CD4-positive, alpha-beta T cell (primary cell): Measurements from ENCODE around the gene CACNB3. TPM values are rescaled to one million over a fixed set of nuclear protein-coding genes. Genes with fewer than 3 reads are reported as not detected.
A peak's percentile ranks its signal among the peaks of the same experiment; 100 is the strongest.

Experiments
- ATAC-seq: fragments of 200-7000 bp; cut with Tn5 transposase; one replicate; pipeline ENCODE4 v1.10.0; 2022; ENCODE audit warnings: mild to moderate bottlenecking; ENCODE audit not compliant: poor library complexity
- CTCF ChIA-PET: fragments of 350-600 bp; sonication (Branson Sonifier 250); formaldehyde crosslinking; loops from one replicate; lab custom pipeline; 2021; ENCODE audit warnings: antibody characterized with exemption, inconsistent platforms; lab: Charles Lee
- POLR2A ChIA-PET: fragments of 350-600 bp; sonication (Branson Sonifier 250); formaldehyde crosslinking; loops from one replicate; lab custom pipeline; 2021; ENCODE audit warnings: antibody characterized with exemption, inconsistent platforms; lab: Charles Lee
- DNase-seq, 14 experiments: peaks; one replicate each; pipeline ENCODE4 v3.0.0-alpha.2; 2013 to 2020; ENCODE audit warnings: mixed read lengths in 2 of 14
- H3K27ac ChIP-seq, 2 donors: one replicate each; pipeline versions ENCODE4 v1.5.1 to v1.7.0; 2013; ENCODE audit warnings: low read length in 2 of 2, low read depth in 1 of 2, mild to moderate bottlenecking in 1 of 2
- H3K27me3 ChIP-seq, 2 experiments: 1 replicate in 1 of 2; 2 replicates in 1 of 2; pipeline versions ENCODE4 v1.6.1 to v1.7.0; 2013; ENCODE audit warnings: low read length in 2 of 2, control low read depth in 1 of 2, mild to moderate bottlenecking in 1 of 2, moderate library complexity in 1 of 2; ENCODE audit not compliant: insufficient read depth in 2 of 2, control insufficient read depth in 1 of 2
- H3K36me3 ChIP-seq: one replicate; pipeline ENCODE4 v1.6.1; 2013; ENCODE audit warnings: low read length, control low read depth; ENCODE audit not compliant: insufficient read depth
- H3K4me1 ChIP-seq: one replicate; pipeline ENCODE4 v1.6.1; 2013; ENCODE audit warnings: low read length, control low read depth; ENCODE audit not compliant: insufficient read depth
- H3K4me3 ChIP-seq: one replicate; pipeline ENCODE4 v1.5.1; 2013; ENCODE audit warnings: mild to moderate bottlenecking, low read length, moderate library complexity
- H3K9me3 ChIP-seq, 2 experiments: 1 replicate in 1 of 2; 2 replicates in 1 of 2; pipeline versions ENCODE4 v1.6.1 to v1.7.0; 2013; ENCODE audit warnings: low read length in 2 of 2, mild to moderate bottlenecking in 2 of 2, control low read depth in 1 of 2, moderate library complexity in 1 of 2; ENCODE audit not compliant: control insufficient read depth in 1 of 2, insufficient read depth in 1 of 2
- H3K27ac Mint-ChIP-seq: one replicate; pipeline ENCODE4 v1.8.0; 2020; ENCODE audit warnings: mixed read lengths
- H3K27me3 Mint-ChIP-seq: one replicate; pipeline ENCODE4 v1.8.0; 2021; ENCODE audit warnings: mixed read lengths
- H3K36me3 Mint-ChIP-seq: one replicate; pipeline ENCODE4 v1.8.0; 2021; ENCODE audit warnings: low read depth, mixed read lengths
- H3K4me1 Mint-ChIP-seq: one replicate; pipeline ENCODE4 v1.8.0; 2021; ENCODE audit warnings: low read depth, mixed read lengths
- H3K4me3 Mint-ChIP-seq: one replicate; pipeline ENCODE4 v1.8.0; 2020; ENCODE audit warnings: mild to moderate bottlenecking, mixed read lengths
- H3K9me3 Mint-ChIP-seq: one replicate; pipeline ENCODE4 v1.8.0; 2020; ENCODE audit warnings: mixed read lengths
- intact Hi-C, 2 experiments: fragments of 100-400 bp; cut with DNase I in 1 of 2; cut with micrococcal nuclease in 1 of 2; formaldehyde crosslinking; loops; one replicate each; pipeline versions ENCODE4 v1.15.1 to v1.9.0; 2023 to 2025; cut with DNase I, micrococcal nuclease
- total RNA-seq, 174 experiments: library from RNA in 2 of 174; stranded (reverse) in 2 of 174; gene quantifications; one replicate each; pipeline ENCODE4 v1.2.3 and lab custom pipeline; 2021 to 2026
- TF ChIP-seq, protein P1 (sequence below): fragments of 200-600 bp; IDR thresholded peaks from one replicate; pipeline ENCODE4 v1.8.0; 2022; ENCODE audit warnings: antibody characterized with exemption, mild to moderate bottlenecking

Gene CACNB3
- total RNA-seq, 2 experiments from 2014 or later: 3.9 to 5.7 TPM

GRCh38 chr12:48812389-48812788, 5.9 kb upstream of the CACNB3 start:
- peaks cover 28% of the 10 kb centered on the region for H3K4me1 Mint-ChIP-seq
- peak overlapping the region in 1 of 2 donors; percentile 13 for H3K27ac ChIP-seq
- ChIA-PET CTCF (no interaction called here), POLR2A (no interaction called here)
- intact Hi-C loops: no loop called here
- no peaks in the 10 kb centered on the region for H3K9me3 Mint-ChIP-seq
- H3K9me3 ChIP-seq: no peaks in the 10 kb centered on the region
- no peaks in the 10 kb centered on the region for H3K27me3 Mint-ChIP-seq
- no peaks in the 10 kb centered on the region for H3K27me3 ChIP-seq
- H3K4me1 ChIP-seq: peaks cover 36% of the 10 kb centered on the region
- no peak for ATAC-seq
- peak overlapping the region; percentile 71 for H3K4me3 Mint-ChIP-seq
- no peaks in the 10 kb centered on the region for H3K36me3 Mint-ChIP-seq
- H3K36me3 ChIP-seq: no peaks in the 10 kb centered on the region
- H3K4me3 ChIP-seq: no peak overlapping the region
- no peak overlapping the region for H3K27ac Mint-ChIP-seq
- DNase-seq: no peak
- TF ChIP-seq, protein P1, sequence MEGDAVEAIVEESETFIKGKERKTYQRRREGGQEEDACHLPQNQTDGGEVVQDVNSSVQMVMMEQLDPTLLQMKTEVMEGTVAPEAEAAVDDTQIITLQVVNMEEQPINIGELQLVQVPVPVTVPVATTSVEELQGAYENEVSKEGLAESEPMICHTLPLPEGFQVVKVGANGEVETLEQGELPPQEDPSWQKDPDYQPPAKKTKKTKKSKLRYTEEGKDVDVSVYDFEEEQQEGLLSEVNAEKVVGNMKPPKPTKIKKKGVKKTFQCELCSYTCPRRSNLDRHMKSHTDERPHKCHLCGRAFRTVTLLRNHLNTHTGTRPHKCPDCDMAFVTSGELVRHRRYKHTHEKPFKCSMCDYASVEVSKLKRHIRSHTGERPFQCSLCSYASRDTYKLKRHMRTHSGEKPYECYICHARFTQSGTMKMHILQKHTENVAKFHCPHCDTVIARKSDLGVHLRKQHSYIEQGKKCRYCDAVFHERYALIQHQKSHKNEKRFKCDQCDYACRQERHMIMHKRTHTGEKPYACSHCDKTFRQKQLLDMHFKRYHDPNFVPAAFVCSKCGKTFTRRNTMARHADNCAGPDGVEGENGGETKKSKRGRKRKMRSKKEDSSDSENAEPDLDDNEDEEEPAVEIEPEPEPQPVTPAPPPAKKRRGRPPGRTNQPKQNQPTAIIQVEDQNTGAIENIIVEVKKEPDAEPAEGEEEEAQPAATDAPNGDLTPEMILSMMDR: no peak

DNA sequence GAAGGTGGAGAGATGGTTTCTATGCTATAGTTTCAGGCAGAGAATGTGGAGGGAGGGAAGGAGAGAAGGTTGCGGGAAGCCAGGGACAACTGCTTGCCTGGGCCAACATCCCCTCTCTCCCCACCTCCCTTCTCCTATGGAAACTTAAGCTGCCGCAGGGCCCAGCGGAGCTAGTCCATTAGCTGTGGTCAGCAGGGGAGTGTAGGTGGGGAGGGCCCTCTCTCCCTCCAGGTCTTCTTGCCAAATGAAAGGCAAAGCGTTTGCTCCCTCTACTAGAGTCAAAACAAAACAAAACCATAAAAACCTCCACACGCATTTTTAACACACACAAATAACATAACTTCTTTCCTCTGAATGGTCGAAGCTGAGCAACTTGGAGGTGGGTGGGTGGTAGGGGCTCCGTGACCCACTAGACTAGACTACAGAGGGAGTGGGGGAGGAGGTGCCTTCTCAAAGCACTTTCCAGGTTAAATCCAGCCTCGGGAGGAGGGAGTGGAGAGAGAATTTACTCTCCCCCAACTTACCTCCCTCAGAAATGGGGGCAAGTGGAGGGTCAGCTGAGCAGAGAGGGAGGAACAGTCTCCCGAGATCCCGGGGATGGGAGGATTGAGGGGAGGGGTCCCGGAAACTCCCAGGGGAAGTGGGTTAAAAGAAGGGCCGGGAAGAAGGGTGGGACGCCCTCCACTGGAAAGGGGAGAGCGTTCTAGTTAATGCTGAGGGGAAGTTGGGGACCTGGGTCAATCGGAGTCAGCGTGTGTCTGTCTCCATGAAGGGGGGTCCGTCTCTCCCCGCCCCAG, 4.6 kb upstream of the CACNB3 start:
- peak overlapping the region in 1 of 2 donors; percentile 24 for H3K27ac ChIP-seq
- peak overlapping the region; percentile 76 for H3K4me3 ChIP-seq

DNA sequence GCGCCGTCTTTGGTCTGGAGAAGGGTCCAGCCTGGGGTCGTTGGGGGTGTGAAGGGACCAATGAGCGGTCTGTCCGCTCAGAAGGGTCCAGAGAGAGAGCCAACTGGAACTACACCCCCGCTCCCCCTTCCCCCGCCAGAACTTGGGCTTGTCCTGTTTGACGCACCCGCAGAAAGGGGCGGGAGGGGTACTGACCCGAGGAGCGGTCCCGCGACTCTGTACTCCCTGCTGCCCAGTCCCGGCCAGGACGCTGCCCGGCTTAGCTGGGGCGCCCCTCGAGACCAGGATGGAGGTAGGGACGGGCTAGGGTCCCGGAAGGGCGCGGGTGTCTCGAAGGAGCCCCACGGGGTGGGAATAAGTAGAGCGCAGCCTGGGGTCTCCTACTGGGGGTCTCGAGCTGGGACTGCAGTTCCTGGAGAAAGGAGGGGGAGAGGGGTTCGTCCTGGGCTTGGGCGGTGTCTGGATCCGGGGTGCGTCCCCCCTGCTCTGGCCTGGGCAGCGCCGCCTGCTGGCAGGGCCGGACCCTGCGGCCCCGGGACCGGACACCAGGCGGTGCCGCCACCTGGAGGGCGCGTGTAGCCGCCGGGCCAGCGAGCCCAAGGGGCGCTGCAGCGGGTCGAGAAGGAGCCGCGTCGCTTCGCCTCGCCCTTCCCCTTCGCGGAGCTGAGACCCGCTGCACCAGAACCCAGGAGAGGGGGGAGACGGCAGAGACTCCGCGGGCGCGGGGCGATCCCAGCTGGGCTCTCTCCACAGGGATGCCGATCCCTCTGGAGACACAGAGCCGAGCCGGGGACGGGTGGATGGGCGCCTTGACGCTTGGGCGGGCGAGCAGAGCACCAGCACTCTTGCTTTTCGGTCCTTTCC, 3.8 kb upstream of the CACNB3 start:
- Histone ChIP-seq H3K27ac (peak overlapping the region in 1 of 2 donors; percentile 24), H3K36me3 (no peaks in the 10 kb centered on the region), H3K9me3 (no peaks in the 10 kb centered on the region), H3K4me1 (peaks cover 51% of the 10 kb centered on the region), H3K4me3 (peak overlapping the region; percentile 76), H3K27me3 (no peaks in the 10 kb centered on the region)
- Mint-ChIP-seq H3K27me3 (no peaks in the 10 kb centered on the region), H3K9me3 (no peaks in the 10 kb centered on the region), H3K36me3 (no peaks in the 10 kb centered on the region), H3K27ac (no peak overlapping the region), H3K4me3 (peak overlapping the region; percentile 94), H3K4me1 (peaks cover 44% of the 10 kb centered on the region)
- TF ChIP-seq, protein P1: peak; percentile 90
- ChIA-PET POLR2A (interaction anchor here (1.0 to 2.7 kb wide), 5 partner anchors 13 to 317 kb away, joined by 4 to 16 read pairs (median 4); partner anchors contain the start of genes CCNT1, DDX23, KANSL2 and TUBA1B), CTCF (interaction anchor here (0.6 to 2.2 kb wide), 17 partner anchors 9 to 1297 kb away, joined by 3 to 11 read pairs (median 3); partner anchors contain the start of gene DDX23)
- ATAC-seq (peak; percentile 51), DNase-seq (peak; percentile 45 to 87 (median 66))
- intact Hi-C loops: no loop called here

More for the DNA sequence above, 4.6 kb upstream of the CACNB3 start:
- ATAC-seq (no peak), DNase-seq (no peak)
- Histone ChIP-seq H3K4me1 (peaks cover 44% of the 10 kb centered on the region), H3K36me3 (no peaks in the 10 kb centered on the region), H3K27me3 (no peaks in the 10 kb centered on the region), H3K9me3 (no peaks in the 10 kb centered on the region)
- Mint-ChIP-seq H3K27me3 (no peaks in the 10 kb centered on the region), H3K4me3 (peak overlapping the region; percentile 84), H3K4me1 (peaks cover 37% of the 10 kb centered on the region), H3K9me3 (no peaks in the 10 kb centered on the region), H3K36me3 (no peaks in the 10 kb centered on the region), H3K27ac (peak overlapping the region; percentile 20)
- ChIA-PET POLR2A (interaction anchor here (1.0 to 2.7 kb wide), 3 partner anchors 13 to 39 kb away, joined by 3 to 16 read pairs (median 8); partner anchors contain the start of gene DDX23), CTCF (interaction anchor here (0.7 to 2.2 kb wide), 8 partner anchors 9 to 1298 kb away, joined by 3 to 11 read pairs (median 3); no protein-coding TSS in a partner anchor)
- TF ChIP-seq, protein P1: no peak
- intact Hi-C loops: no loop called here
